Osteocyte (in vitro differentiated cells): ENCODE measurements around the gene SEC63. TPM values are rescaled to one million over a fixed set of nuclear protein-coding genes. Genes with fewer than 3 reads are reported as not detected.
"Not testable (repeated sequence)": the region's sequence is repeated elsewhere in the genome, so short reads cannot be mapped to it uniquely, and the experiment has no call there.

Experiments
- DNase-seq: peaks from one replicate; pipeline ENCODE4 v3.0.0; 2021; ENCODE audit warnings: mixed read lengths; ENCODE audit not compliant: unreplicated experiment; ENCODE audit errors: extremely low spot score
- H3K27ac Mint-ChIP-seq: one replicate; pipeline ENCODE4 v1.8.0; 2021; ENCODE audit warnings: mild to moderate bottlenecking, mixed read lengths; ENCODE audit not compliant: unreplicated experiment
- H3K27me3 Mint-ChIP-seq: one replicate; pipeline ENCODE4 v1.8.0; 2021; ENCODE audit warnings: mixed read lengths; ENCODE audit not compliant: unreplicated experiment
- H3K36me3 Mint-ChIP-seq: one replicate; pipeline ENCODE4 v1.8.0; 2021; ENCODE audit warnings: mixed read lengths; ENCODE audit not compliant: unreplicated experiment
- H3K4me1 Mint-ChIP-seq: one replicate; pipeline ENCODE4 v1.8.0; 2021; ENCODE audit warnings: mixed read lengths; ENCODE audit not compliant: unreplicated experiment
- H3K4me3 Mint-ChIP-seq: one replicate; pipeline ENCODE4 v1.8.0; 2021; ENCODE audit warnings: mild to moderate bottlenecking, moderate library complexity, mixed read lengths; ENCODE audit not compliant: unreplicated experiment
- H3K9me3 Mint-ChIP-seq: one replicate; pipeline ENCODE4 v1.8.0; 2021; ENCODE audit warnings: mixed read lengths; ENCODE audit not compliant: unreplicated experiment
- total RNA-seq: library from RNA; stranded (reverse); gene quantifications from 2 replicates; pipeline ENCODE4 v1.2.1, GENCODE V29; 2021
- TF ChIP-seq, protein P1 (sequence below): fragments of 200-600 bp; sonication (generic); IDR thresholded peaks from 2 replicates; pipeline ENCODE4 v1.5.0; 2021; ENCODE audit warnings: antibody characterized with exemption, mild to moderate bottlenecking, moderate library complexity

Gene SEC63
- total RNA-seq, 1 donor from 2014 or later, result 137 TPM

DNA sequence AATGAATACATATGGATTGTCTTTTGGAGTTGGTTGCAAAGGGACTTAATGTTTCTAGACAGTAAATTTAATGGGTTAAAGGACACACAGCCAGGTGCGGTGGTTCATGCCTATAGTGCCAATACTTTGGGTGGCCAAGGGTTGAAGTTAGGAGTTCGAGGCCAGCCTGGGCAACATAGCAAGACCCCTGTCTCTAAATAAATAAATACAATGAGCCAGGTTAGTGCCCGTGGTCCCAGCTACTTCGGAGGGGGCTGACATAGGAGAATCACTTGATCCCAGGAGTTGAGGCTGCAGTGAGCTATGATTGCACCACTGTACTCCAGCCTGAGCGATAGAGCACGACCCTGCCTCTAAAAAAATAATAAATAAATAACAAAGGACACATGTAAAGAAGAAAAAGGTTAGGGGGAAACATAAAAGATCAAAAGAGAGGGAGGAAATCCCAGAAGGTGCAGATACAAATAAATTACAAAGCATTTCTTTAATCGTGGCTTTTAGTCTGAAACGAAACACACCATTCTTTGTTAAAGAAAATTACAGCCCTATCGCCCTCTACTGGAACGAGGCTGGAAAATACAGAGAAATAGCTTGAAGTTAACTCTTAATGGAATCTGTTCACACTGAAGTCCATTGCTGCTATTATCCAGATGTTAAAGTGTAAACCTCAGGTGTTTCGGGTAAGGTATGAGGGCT lies 91.3 kb downstream of the SEC63 start:
- Mint-ChIP-seq H3K36me3 (peaks cover 35% of the 10 kb centered on the region), H3K4me1 (peaks cover 38% of the 10 kb centered on the region), H3K9me3 (no peaks in the 10 kb centered on the region), H3K27me3 (no peaks in the 10 kb centered on the region), H3K4me3 (no peak overlapping the region), H3K27ac (no peak overlapping the region)
- DNase-seq, result no peak
- TF ChIP-seq, protein P1, sequence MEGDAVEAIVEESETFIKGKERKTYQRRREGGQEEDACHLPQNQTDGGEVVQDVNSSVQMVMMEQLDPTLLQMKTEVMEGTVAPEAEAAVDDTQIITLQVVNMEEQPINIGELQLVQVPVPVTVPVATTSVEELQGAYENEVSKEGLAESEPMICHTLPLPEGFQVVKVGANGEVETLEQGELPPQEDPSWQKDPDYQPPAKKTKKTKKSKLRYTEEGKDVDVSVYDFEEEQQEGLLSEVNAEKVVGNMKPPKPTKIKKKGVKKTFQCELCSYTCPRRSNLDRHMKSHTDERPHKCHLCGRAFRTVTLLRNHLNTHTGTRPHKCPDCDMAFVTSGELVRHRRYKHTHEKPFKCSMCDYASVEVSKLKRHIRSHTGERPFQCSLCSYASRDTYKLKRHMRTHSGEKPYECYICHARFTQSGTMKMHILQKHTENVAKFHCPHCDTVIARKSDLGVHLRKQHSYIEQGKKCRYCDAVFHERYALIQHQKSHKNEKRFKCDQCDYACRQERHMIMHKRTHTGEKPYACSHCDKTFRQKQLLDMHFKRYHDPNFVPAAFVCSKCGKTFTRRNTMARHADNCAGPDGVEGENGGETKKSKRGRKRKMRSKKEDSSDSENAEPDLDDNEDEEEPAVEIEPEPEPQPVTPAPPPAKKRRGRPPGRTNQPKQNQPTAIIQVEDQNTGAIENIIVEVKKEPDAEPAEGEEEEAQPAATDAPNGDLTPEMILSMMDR, result peak; percentile 56

DNA sequence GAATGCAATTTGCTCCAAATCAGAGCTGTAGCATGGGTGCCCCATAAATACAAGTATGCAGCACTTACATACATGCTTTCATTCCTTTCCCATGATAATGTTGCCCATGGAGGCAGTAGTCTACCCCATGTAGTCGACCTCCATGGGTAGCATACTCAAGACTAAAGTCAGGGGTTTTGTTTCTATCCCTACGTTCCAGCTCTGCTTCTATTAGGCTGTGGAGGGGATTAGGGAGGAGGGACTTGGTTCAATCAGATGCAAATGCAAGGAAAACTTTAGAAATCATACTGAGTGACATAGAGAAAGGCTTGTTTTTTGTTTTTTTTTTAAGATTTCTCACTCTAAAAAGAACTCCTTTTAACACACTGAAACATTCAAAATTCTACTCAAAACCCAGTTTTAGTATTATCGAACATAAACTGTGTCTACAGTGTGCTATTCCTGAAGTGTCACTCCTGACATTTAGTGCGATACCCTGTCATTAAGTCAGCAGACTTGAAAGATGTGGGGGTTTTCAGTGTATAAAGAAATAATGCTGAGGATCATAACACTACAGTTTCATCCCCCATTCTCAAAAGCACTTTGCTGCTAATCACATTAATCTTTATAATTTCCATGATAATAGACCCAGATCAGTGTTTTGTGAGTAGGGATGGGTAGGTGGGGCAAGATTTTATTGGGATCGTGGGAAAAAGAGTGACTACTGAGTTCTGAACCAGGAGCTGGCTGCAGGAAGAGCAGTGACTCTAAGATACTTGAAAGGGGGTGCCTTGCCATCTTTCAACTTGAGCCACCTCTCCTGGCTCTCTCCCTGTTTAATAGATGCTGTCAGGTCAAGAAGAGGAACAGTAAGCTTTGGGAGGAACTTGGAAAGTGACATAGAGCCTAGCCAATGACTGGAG lies 93.5 kb downstream of the SEC63 start:
- Mint-ChIP-seq H3K9me3 (no peaks in the 10 kb centered on the region), H3K4me1 (peaks cover 21% of the 10 kb centered on the region), H3K4me3 (no peak overlapping the region), H3K36me3 (peaks cover 18% of the 10 kb centered on the region), H3K27ac (no peak overlapping the region), H3K27me3 (no peaks in the 10 kb centered on the region)
- TF ChIP-seq, protein P1, result no peak
- DNase-seq, result no peak

DNA sequence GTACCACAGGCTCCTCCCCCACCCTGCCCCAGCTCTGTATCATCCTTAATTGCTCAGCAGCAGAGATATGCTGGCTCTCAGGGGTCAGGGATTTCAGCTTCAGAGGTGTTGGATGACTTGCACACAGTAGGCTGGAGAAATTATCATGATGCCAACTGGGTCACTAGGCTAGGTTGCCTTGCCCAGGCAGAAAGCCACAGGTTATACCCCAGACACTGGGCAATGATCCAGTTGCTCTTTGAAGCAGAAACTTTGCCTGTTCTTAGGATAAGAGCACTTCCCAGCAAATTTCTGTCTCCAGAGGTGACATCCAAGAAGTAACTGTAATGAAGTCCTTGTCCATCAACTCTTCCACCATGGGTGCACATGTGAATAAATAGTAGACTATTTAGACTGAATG lies 95.6 kb downstream of the SEC63 start:
- Mint-ChIP-seq H3K36me3 (peaks cover 7% of the 10 kb centered on the region), H3K4me1 (peaks cover 5% of the 10 kb centered on the region), H3K27ac (no peak overlapping the region), H3K27me3 (peaks cover 2% of the 10 kb centered on the region), H3K9me3 (no peaks in the 10 kb centered on the region), H3K4me3 (no peak overlapping the region)
- no peak for DNase-seq
- TF ChIP-seq, protein P1, result no peak

DNA sequence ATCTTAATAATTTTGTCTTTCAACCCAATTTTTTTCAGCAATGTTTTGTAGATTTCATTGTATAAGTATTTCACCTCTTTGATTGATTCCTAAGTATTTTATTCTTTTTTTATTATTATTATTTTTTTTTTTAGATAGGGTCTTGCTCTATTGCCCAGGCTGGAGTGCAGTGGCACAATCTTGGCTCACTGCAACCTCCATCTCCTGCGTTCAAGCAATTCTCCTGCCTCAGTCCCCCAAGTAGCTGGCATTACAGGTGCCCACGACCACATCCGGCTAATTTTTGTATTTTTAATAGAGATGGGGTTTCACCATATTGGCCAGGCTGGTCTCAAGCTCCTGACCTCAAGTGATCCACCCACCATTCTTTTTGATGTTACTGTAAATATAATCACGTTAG lies 97.0 kb downstream of the SEC63 start:
- not testable (repeated sequence) for H3K27ac Mint-ChIP-seq, H3K36me3 Mint-ChIP-seq, DNase-seq, H3K4me1 Mint-ChIP-seq, H3K27me3 Mint-ChIP-seq, H3K4me3 Mint-ChIP-seq, H3K9me3 Mint-ChIP-seq

DNA sequence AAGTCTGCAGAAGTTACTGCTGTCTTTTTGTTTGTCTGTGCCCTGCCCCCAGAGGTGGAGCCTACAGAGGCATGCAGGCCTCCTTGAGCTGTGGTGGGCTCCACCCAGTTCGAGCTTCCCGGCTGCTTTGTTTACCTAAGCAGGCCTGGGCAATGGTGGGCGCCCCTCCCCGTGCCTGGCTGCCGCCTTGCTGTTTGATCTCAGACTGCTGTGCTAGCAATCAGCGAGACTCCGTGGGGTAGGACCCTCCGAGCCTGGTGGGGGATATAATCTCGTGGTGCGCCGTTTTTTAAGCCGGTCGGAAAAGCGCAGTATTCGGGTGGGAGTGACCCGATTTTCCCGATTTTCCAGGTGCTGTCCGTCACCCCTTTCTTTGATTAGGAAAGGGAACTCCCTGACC lies 97.9 kb downstream of the SEC63 start:
- not testable (repeated sequence) for H3K4me1 Mint-ChIP-seq, H3K27me3 Mint-ChIP-seq, H3K36me3 Mint-ChIP-seq, H3K27ac Mint-ChIP-seq, H3K4me3 Mint-ChIP-seq, H3K9me3 Mint-ChIP-seq, DNase-seq

DNA sequence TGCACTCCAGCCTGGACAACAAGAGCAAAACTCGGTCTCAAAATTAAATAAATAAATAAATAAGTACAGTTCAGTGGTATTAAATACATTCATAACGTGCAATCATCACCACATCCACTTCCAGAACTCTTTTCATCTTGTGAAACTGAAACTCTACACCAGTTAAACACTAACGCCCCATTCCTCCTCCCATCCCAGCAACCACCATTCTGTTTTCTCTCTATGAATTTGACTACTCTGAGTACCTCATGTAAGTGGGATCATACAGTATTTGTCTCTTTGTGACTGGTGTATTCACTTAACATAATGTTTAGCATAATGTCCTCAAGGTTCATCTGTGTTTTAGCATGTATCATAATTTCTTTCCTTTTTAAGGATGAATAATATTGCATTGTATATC lies 104.8 kb downstream of the SEC63 start:
- TF ChIP-seq, protein P1, result no peak
- Mint-ChIP-seq H3K4me1 (peaks cover 6% of the 10 kb centered on the region), H3K9me3 (no peaks in the 10 kb centered on the region), H3K36me3 (no peaks in the 10 kb centered on the region), H3K27ac (no peak overlapping the region), H3K4me3 (no peak overlapping the region), H3K27me3 (no peaks in the 10 kb centered on the region)
- DNase-seq, result no peak
